ENCODE data around the gene TMCC3. TPM values are rescaled to one million over a fixed set of nuclear protein-coding genes. Genes with fewer than 3 reads are reported as not detected.

Gene TMCC3
- total RNA-seq, 4 donors from 2014 or later = 12.4 to 47.3 (median 32.7) TPM

DNA sequence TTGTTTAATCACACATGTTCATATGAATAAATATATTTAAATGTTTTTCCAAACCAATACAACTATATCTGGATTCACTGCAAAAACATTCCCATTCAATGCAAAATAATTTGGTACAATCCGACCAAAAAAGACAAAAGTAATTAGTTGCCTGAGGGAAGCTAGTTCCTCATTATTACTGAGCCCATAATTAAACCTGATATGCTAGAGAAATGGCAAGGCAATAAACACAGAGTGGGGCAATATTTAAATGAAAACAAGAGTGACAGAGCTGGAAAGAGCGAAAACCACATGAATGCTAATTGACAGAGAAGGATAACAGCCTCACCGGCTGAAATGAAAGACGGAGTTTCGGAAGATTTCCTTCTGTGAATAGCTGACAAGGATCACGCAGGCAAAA lies 82.6 kb downstream of the TMCC3 start:
- Histone ChIP-seq H3K9me3 (no peaks in the 10 kb centered on the region), H3K4me1 (no peaks in the 10 kb centered on the region), H3K36me3 (no peaks in the 10 kb centered on the region), H3K4me3 (no peak overlapping the region), H3K27me3 (no peaks in the 10 kb centered on the region), H3K27ac (no peak overlapping the region)
- TF ChIP-seq POLR2A (IDR thresholded peaks at IDR 0.05) = no peak
- TF ChIP-seq, protein P1, sequence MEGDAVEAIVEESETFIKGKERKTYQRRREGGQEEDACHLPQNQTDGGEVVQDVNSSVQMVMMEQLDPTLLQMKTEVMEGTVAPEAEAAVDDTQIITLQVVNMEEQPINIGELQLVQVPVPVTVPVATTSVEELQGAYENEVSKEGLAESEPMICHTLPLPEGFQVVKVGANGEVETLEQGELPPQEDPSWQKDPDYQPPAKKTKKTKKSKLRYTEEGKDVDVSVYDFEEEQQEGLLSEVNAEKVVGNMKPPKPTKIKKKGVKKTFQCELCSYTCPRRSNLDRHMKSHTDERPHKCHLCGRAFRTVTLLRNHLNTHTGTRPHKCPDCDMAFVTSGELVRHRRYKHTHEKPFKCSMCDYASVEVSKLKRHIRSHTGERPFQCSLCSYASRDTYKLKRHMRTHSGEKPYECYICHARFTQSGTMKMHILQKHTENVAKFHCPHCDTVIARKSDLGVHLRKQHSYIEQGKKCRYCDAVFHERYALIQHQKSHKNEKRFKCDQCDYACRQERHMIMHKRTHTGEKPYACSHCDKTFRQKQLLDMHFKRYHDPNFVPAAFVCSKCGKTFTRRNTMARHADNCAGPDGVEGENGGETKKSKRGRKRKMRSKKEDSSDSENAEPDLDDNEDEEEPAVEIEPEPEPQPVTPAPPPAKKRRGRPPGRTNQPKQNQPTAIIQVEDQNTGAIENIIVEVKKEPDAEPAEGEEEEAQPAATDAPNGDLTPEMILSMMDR (IDR thresholded peaks at IDR 0.05) = no peak
- DNase-seq = no peak
- intact Hi-C loops (cut with DNase I; ENCODE audit: low total_unique reads) = no loop called here

- intact Hi-C loops (cut with DNase I; ENCODE audit: low total_unique reads) = no loop called here
- DNase-seq = no peak
- H3K4me1 ChIP-seq = no peaks in the 10 kb centered on the region
- no peaks in the 10 kb centered on the region for H3K27me3 ChIP-seq
- H3K27ac ChIP-seq = no peak overlapping the region
- H3K36me3 ChIP-seq = no peaks in the 10 kb centered on the region
- no peaks in the 10 kb centered on the region for H3K9me3 ChIP-seq
- H3K4me3 ChIP-seq = no peak overlapping the region
- TF ChIP-seq, protein P1 (IDR thresholded peaks at IDR 0.05) = no peak
- TF ChIP-seq POLR2A (IDR thresholded peaks at IDR 0.05) = no peak
Observed at GRCh38 chr12:94566345-94566744, 84.0 kb downstream of the TMCC3 start.

DNA sequence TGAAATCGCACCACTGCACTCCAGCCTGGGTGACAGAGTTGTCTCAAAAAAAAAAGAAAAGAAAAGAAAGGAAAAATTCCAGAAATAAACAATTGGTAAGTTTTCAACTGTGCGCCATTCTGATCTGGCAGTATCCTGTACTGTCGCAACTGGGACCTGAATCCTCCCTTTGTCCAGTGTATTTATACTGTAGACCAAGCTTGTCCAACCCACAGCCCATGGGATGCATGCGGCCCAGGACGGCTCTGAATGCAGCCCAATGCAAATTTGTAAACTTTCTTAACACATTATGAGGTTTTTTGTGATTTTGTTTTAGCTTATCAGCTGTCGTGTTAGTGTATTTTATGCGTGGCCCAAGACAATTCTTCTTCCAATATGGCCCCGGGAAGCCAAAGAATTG lies 84.7 kb downstream of the TMCC3 start:
- H3K4me1 ChIP-seq = no peaks in the 10 kb centered on the region
- no peaks in the 10 kb centered on the region for H3K27me3 ChIP-seq
- TF ChIP-seq POLR2A (IDR thresholded peaks at IDR 0.05) = no peak
- TF ChIP-seq, protein P1 (IDR thresholded peaks at IDR 0.05) = no peak
- no peak for DNase-seq
- intact Hi-C loops (cut with DNase I; ENCODE audit: low total_unique reads) = no loop called here
- H3K9me3 ChIP-seq = no peaks in the 10 kb centered on the region
- no peak overlapping the region for H3K4me3 ChIP-seq
- H3K36me3 ChIP-seq = no peaks in the 10 kb centered on the region
- H3K27ac ChIP-seq = no peak overlapping the region

DNA sequence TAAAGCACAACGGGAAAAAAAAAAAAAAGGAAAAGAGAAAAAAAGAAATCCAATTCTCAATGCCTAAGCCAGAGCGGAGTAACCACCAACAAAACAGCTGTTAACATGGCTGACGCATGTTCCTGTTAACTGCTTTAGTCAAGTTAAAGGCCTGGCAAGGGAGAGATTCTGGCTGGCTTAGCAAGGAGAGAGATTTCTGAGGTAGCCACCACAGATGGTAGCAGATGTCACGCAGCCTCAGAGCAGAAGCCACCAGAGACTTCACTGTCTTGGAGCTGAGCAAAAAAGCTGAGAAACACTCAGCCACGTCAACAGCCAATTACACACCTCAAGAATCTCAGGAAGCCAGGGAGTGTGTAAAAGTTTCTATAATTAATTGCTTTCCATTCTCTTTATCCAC lies 87.1 kb downstream of the TMCC3 start:
- no peaks in the 10 kb centered on the region for H3K36me3 ChIP-seq
- TF ChIP-seq POLR2A (IDR thresholded peaks at IDR 0.05) = no peak
- TF ChIP-seq, protein P1 (IDR thresholded peaks at IDR 0.05) = no peak
- H3K4me3 ChIP-seq = no peak overlapping the region
- no peaks in the 10 kb centered on the region for H3K9me3 ChIP-seq
- DNase-seq = no peak
- intact Hi-C loops (cut with DNase I; ENCODE audit: low total_unique reads) = no loop called here
- no peaks in the 10 kb centered on the region for H3K4me1 ChIP-seq
- H3K27me3 ChIP-seq = no peaks in the 10 kb centered on the region
- no peak overlapping the region for H3K27ac ChIP-seq

DNA sequence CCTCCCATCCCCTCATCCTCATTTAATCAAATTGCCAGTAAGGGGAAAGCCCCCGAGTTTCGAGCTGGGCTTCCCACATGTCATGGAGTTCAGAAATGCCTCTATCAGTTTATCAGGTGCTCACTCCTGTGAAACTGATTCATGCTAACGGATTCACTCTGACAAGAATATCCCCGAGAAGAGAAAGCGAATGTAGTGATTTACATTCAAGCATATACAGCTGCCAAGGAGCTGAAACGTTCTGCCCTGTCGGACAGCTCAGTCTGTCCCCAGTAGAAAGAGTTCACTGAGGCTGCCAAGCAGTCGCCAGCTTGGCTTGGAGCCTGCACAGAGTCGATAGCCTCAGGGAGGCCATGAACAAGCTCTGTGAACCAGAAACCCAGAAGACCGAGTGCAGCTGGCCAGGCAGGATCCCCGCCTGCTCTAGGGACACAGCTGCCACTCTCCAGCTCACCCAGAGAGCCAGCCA lies 88.4 kb downstream of the TMCC3 start:
- Histone ChIP-seq H3K4me3 (no peak overlapping the region), H3K27me3 (no peaks in the 10 kb centered on the region), H3K27ac (no peak overlapping the region), H3K4me1 (no peaks in the 10 kb centered on the region), H3K9me3 (no peaks in the 10 kb centered on the region), H3K36me3 (no peaks in the 10 kb centered on the region)
- DNase-seq = no peak
- intact Hi-C loops (cut with DNase I; ENCODE audit: low total_unique reads) = no loop called here
- no peak for TF ChIP-seq POLR2A (IDR thresholded peaks at IDR 0.05)
- TF ChIP-seq, protein P1 (IDR thresholded peaks at IDR 0.05) = no peak

Data from uterus (tissue), 4 donors.